Measurements from ENCODE around the gene SYNPO2.

- TF ChIP-seq CTCF (IDR thresholded peaks at IDR 0.05) (peak in 3 of 4 experiments; percentile 34 to 57 (median 49)), POLR2AphosphoS5 (IDR thresholded peaks at IDR 0.05) (peak; percentile 5), POLR2A (IDR thresholded peaks at IDR 0.05) (no peak)
These were observed 151.1 kb downstream of the SYNPO2 start for GRCh38 chr4:119039779-119040178.
